CD4-positive, alpha-beta T cell (primary cell): Measurements from ENCODE around the gene BABAM2. TPM values are rescaled to one million over a fixed set of nuclear protein-coding genes. Genes with fewer than 3 reads are reported as not detected.

Experiments
- ATAC-seq: fragments of 200-7000 bp; cut with Tn5 transposase; one replicate; pipeline ENCODE4 v1.10.0; 2022; ENCODE audit warnings: mild to moderate bottlenecking; ENCODE audit not compliant: poor library complexity
- CTCF ChIA-PET: fragments of 350-600 bp; sonication (Branson Sonifier 250); formaldehyde crosslinking; loops from one replicate; lab custom pipeline; 2021; ENCODE audit warnings: antibody characterized with exemption, inconsistent platforms; lab: Charles Lee
- POLR2A ChIA-PET: fragments of 350-600 bp; sonication (Branson Sonifier 250); formaldehyde crosslinking; loops from one replicate; lab custom pipeline; 2021; ENCODE audit warnings: antibody characterized with exemption, inconsistent platforms; lab: Charles Lee
- DNase-seq, 14 experiments: peaks; one replicate each; pipeline ENCODE4 v3.0.0-alpha.2; 2013 to 2020; ENCODE audit warnings: mixed read lengths in 2 of 14
- H3K27ac ChIP-seq, 2 donors: one replicate each; pipeline versions ENCODE4 v1.5.1 to v1.7.0; 2013; ENCODE audit warnings: low read length in 2 of 2, low read depth in 1 of 2, mild to moderate bottlenecking in 1 of 2
- H3K27me3 ChIP-seq, 2 experiments: 1 replicate in 1 of 2; 2 replicates in 1 of 2; pipeline versions ENCODE4 v1.6.1 to v1.7.0; 2013; ENCODE audit warnings: low read length in 2 of 2, control low read depth in 1 of 2, mild to moderate bottlenecking in 1 of 2, moderate library complexity in 1 of 2; ENCODE audit not compliant: insufficient read depth in 2 of 2, control insufficient read depth in 1 of 2
- H3K36me3 ChIP-seq: one replicate; pipeline ENCODE4 v1.6.1; 2013; ENCODE audit warnings: low read length, control low read depth; ENCODE audit not compliant: insufficient read depth
- H3K4me1 ChIP-seq: one replicate; pipeline ENCODE4 v1.6.1; 2013; ENCODE audit warnings: low read length, control low read depth; ENCODE audit not compliant: insufficient read depth
- H3K4me3 ChIP-seq: one replicate; pipeline ENCODE4 v1.5.1; 2013; ENCODE audit warnings: mild to moderate bottlenecking, low read length, moderate library complexity
- H3K9me3 ChIP-seq, 2 experiments: 1 replicate in 1 of 2; 2 replicates in 1 of 2; pipeline versions ENCODE4 v1.6.1 to v1.7.0; 2013; ENCODE audit warnings: low read length in 2 of 2, mild to moderate bottlenecking in 2 of 2, control low read depth in 1 of 2, moderate library complexity in 1 of 2; ENCODE audit not compliant: control insufficient read depth in 1 of 2, insufficient read depth in 1 of 2
- H3K27ac Mint-ChIP-seq: one replicate; pipeline ENCODE4 v1.8.0; 2020; ENCODE audit warnings: mixed read lengths
- H3K27me3 Mint-ChIP-seq: one replicate; pipeline ENCODE4 v1.8.0; 2021; ENCODE audit warnings: mixed read lengths
- H3K36me3 Mint-ChIP-seq: one replicate; pipeline ENCODE4 v1.8.0; 2021; ENCODE audit warnings: low read depth, mixed read lengths
- H3K4me1 Mint-ChIP-seq: one replicate; pipeline ENCODE4 v1.8.0; 2021; ENCODE audit warnings: low read depth, mixed read lengths
- H3K4me3 Mint-ChIP-seq: one replicate; pipeline ENCODE4 v1.8.0; 2020; ENCODE audit warnings: mild to moderate bottlenecking, mixed read lengths
- H3K9me3 Mint-ChIP-seq: one replicate; pipeline ENCODE4 v1.8.0; 2020; ENCODE audit warnings: mixed read lengths
- CTCF ChIP-seq: fragments of 200-600 bp; IDR thresholded peaks from one replicate; pipeline ENCODE4 v1.8.0; 2022; ENCODE audit warnings: antibody characterized with exemption, mild to moderate bottlenecking
- intact Hi-C, 2 experiments: fragments of 100-400 bp; cut with DNase I in 1 of 2; cut with micrococcal nuclease in 1 of 2; formaldehyde crosslinking; loops; one replicate each; pipeline versions ENCODE4 v1.15.1 to v1.9.0; 2023 to 2025; cut with DNase I, micrococcal nuclease
- total RNA-seq, 174 experiments: library from RNA in 2 of 174; stranded (reverse) in 2 of 174; gene quantifications; one replicate each; pipeline ENCODE4 v1.2.3 and lab custom pipeline; 2021 to 2026

BABAM2 gene
- total RNA-seq, 2 experiments from 2014 or later, result 29.2 to 32.8 TPM

DNA sequence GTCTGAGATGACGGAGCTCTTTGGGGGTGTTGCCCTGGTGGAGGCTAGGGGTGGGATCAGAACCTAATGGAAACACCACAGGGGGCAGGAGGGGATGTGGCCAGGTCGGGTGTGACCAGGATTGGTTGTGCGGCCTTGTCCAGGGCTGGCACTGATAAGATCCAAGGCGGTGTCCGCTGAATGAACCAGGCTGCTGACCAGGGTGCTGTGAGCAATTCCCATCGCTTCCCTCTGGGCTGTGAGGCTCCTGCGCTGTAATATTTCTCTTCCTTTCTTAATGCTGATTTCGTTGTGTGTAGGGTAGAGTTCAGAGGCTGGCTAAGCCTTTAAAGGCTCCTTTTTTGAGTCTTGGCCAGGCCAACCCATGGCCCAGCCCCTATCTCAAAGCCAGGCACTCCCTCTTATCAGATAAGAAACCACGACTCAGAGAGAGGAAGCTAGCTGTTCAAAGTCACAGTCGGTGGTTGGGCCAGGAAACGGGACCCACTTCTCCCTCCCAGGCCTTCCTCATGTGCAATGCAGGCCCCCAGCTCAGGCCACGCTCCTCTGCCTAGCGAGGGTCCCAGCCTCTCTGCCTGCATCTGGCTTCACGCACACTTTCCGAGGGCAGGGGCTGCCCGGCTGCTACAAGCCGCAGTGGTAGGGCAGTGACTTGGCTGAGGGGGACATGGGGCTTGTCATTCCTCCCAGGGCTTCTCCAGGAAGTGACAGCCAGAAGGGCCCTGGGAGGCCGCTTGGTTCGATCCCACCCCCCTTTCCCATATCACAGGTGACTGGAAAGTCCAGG is 476.2 kb downstream of the BABAM2 start:
- H3K4me3 Mint-ChIP-seq, result peak overlapping the region; percentile 90
- Histone ChIP-seq H3K27ac (no peak overlapping the region), H3K27me3 (no peaks in the 10 kb centered on the region), H3K4me3 (peak overlapping the region; percentile 29), H3K36me3 (no peaks in the 10 kb centered on the region), H3K4me1 (peaks cover 68% of the 10 kb centered on the region), H3K9me3 (no peaks in the 10 kb centered on the region)
- ATAC-seq (peak; percentile 87), DNase-seq (peak; percentile 31 to 88 (median 52))
- peaks cover 57% of the 10 kb centered on the region for H3K4me1 Mint-ChIP-seq
- intact Hi-C loops, result no loop called here
- ChIA-PET POLR2A (interaction anchor here (0.8 to 3.8 kb wide), 3 partner anchors 12 to 25 kb away, joined by 3 to 35 read pairs (median 5); partner anchors contain the start of gene FOSL2), CTCF (no interaction called here)
- no peaks in the 10 kb centered on the region for H3K27me3 Mint-ChIP-seq
- H3K9me3 Mint-ChIP-seq, result no peaks in the 10 kb centered on the region
- no peaks in the 10 kb centered on the region for H3K36me3 Mint-ChIP-seq
- no peak for TF ChIP-seq CTCF
- H3K27ac Mint-ChIP-seq, result peak overlapping the region; percentile 43

DNA sequence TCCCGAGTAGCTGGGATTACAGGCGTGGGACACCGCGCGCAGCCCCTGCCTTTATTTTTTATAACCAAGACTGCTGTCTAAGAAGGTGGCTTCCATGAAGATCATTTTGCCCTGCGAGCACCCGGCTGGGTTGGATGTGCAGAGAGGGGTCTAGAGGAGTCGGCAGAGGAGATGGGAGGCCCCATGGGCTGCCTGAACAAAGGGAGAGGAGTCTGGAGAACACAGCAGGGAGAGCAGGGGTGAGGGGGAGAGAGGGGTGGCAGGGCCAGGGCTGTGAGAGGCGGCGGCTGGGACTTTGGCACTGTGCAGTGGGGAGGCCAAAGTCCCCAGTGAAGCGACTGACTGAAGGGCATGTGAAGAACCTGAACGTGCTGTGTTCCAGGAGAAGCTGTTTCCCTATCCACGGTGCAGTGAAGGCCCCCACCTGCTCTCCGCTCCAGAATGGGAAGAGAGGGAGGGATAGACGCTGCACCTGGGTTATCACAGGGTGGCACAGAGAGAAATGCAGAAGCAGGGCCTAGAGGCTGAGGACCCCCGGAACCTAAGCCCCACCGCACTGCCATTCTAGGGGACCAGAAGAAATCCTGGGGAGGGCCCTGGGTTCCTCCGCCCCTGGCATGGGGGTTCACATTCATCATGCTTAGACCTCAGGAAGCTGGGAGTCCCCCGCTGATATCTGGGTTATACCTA is 477.3 kb downstream of the BABAM2 start:
- Histone ChIP-seq H3K4me1 (peaks cover 56% of the 10 kb centered on the region), H3K36me3 (no peaks in the 10 kb centered on the region), H3K27me3 (no peaks in the 10 kb centered on the region), H3K4me3 (no peak overlapping the region), H3K9me3 (no peaks in the 10 kb centered on the region), H3K27ac (no peak overlapping the region)
- no peak overlapping the region for H3K4me3 Mint-ChIP-seq
- DNase-seq, result no peak
- CTCF ChIA-PET, result no interaction called here
- intact Hi-C loops, result no loop called here
- H3K36me3 Mint-ChIP-seq, result no peaks in the 10 kb centered on the region
- no peak for TF ChIP-seq CTCF
- H3K27me3 Mint-ChIP-seq, result no peaks in the 10 kb centered on the region
- POLR2A ChIA-PET, result no interaction called here
- H3K27ac Mint-ChIP-seq, result no peak overlapping the region
- peaks cover 48% of the 10 kb centered on the region for H3K4me1 Mint-ChIP-seq
- ATAC-seq, result no peak
- no peaks in the 10 kb centered on the region for H3K9me3 Mint-ChIP-seq

DNA sequence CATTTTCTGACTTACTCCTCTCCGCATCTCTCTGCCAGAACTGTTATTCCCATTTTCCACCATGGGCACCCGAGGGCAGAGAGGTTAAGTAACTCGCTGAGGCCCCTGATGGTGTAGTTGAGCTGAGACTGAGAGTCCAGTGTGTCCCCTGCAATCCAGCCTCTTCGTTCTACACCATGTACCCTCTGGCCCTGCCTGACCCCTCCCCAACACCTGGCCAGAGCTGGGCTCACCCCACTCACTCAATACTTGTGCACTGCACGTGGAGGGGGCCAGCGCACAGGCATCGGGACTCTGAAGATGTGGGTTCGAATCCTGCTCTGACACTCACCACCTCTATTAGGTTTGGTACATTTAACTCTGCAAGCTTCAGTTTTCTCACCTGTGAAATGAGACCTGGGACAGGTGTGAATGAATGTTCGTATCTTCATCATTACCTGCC is 477.8 kb downstream of the BABAM2 start:
- peaks cover 51% of the 10 kb centered on the region for H3K4me1 ChIP-seq
- Mint-ChIP-seq H3K27me3 (no peaks in the 10 kb centered on the region), H3K4me3 (no peak overlapping the region), H3K4me1 (peaks cover 45% of the 10 kb centered on the region), H3K27ac (no peak overlapping the region), H3K36me3 (no peaks in the 10 kb centered on the region), H3K9me3 (no peaks in the 10 kb centered on the region)
- intact Hi-C loops, result no loop called here
- DNase-seq (no peak), ATAC-seq (no peak)
- TF ChIP-seq CTCF, result no peak
- POLR2A ChIA-PET, result interaction anchor here (1.0 kb wide), 1 partner anchor 25 kb away, joined by 3 read pairs; the partner anchor contains the start of gene FOSL2
- no peak overlapping the region for H3K4me3 ChIP-seq
- CTCF ChIA-PET, result no interaction called here
- no peaks in the 10 kb centered on the region for H3K36me3 ChIP-seq
- H3K9me3 ChIP-seq, result no peaks in the 10 kb centered on the region
- no peak overlapping the region for H3K27ac ChIP-seq
- H3K27me3 ChIP-seq, result no peaks in the 10 kb centered on the region
